Esophagus muscularis mucosa (tissue), 4 donors: ENCODE data around the gene RPS17. TPM values are rescaled to one million over a fixed set of nuclear protein-coding genes. Genes with fewer than 3 reads are reported as not detected.

ENCODE experiments used
- DNase-seq: peaks from one replicate; pipeline ENCODE4 v3.0.0-alpha.2; 2017; ENCODE audit errors: extremely low spot score
- H3K27ac ChIP-seq, 4 donors: fragments of 200-600 bp; sonication (generic); replicated peaks in 1 of 4; 1 replicate in 3 of 4; 2 replicates in 1 of 4; pipeline ENCODE4 v1.5.1; 2016 to 2019; ENCODE audit warnings: mild to moderate bottlenecking in 1 of 4
- H3K27me3 ChIP-seq, 4 donors: fragments of 200-600 bp; sonication (generic); one replicate each; pipeline versions ENCODE4 v1.5.1 to v1.6.0; 2016 to 2019
- H3K36me3 ChIP-seq, 4 donors: fragments of 200-600 bp; sonication (generic); one replicate each; pipeline ENCODE4 v1.5.1; 2016 to 2019
- H3K4me1 ChIP-seq, 4 donors: fragments of 200-600 bp; sonication (generic); one replicate each; pipeline ENCODE4 v1.5.1; 2016 to 2019
- H3K4me3 ChIP-seq, 4 donors: fragments of 200-600 bp; sonication (generic); 1 replicate in 2 of 4; 2 replicates in 2 of 4; pipeline ENCODE4 v1.5.1; 2016 to 2019; ENCODE audit warnings: mild to moderate bottlenecking in 4 of 4, moderate library complexity in 1 of 4
- H3K9me3 ChIP-seq, 4 donors: fragments of 200-600 bp; sonication (generic); 1 replicate in 3 of 4; 2 replicates in 1 of 4; pipeline ENCODE4 v1.5.1; 2016 to 2019
- CTCF ChIP-seq, 3 experiments: fragments of 200-600 bp in 2 of 3; fragments of 450-650 bp in 1 of 3; sonication (generic) in 2 of 3; IDR thresholded peaks; one replicate each; pipeline ENCODE4 v1.5.1; 2017 to 2019; ENCODE audit warnings: antibody characterized with exemption in 3 of 3, mild to moderate bottlenecking in 2 of 3, moderate library complexity in 1 of 3
- EP300 ChIP-seq: sonication (generic); formaldehyde crosslinking; IDR thresholded peaks from one replicate; pipeline ENCODE4 v1.6.1; 2017; ENCODE audit warnings: antibody characterized with exemption
- POLR2A ChIP-seq: fragments of 450-650 bp; IDR thresholded peaks from one replicate; pipeline ENCODE4 v1.6.1; 2017; ENCODE audit warnings: antibody characterized with exemption, moderate library complexity, mild to moderate bottlenecking, low read depth
- POLR2AphosphoS5 ChIP-seq, 2 donors: sonication (generic); formaldehyde crosslinking; IDR thresholded peaks; one replicate each; pipeline ENCODE4 v1.6.1; 2017; ENCODE audit warnings: antibody characterized with exemption in 2 of 2
- WGBS: methylation state at CpG from one replicate; pipeline ENCODE4 v1.1.5; 2018; 5-methylcytosine and 5-hydroxymethylcytosine counted together
- intact Hi-C: fragments of 100-400 bp; cut with DNase I; formaldehyde crosslinking; loops from one replicate; pipeline ENCODE4 v1.15.1; 2023
- total RNA-seq, 4 donors: library from RNA; depleted of rRNA; stranded (reverse); fragments of >200 nt; gene quantifications; one replicate each; pipeline versions ENCODE4 v1.1.0 to v1.2.1, GENCODE V29; 2016

Gene RPS17
- total RNA-seq, 4 donors from 2014 or later: 1,410 to 2,934 (median 1,998) TPM

DNA sequence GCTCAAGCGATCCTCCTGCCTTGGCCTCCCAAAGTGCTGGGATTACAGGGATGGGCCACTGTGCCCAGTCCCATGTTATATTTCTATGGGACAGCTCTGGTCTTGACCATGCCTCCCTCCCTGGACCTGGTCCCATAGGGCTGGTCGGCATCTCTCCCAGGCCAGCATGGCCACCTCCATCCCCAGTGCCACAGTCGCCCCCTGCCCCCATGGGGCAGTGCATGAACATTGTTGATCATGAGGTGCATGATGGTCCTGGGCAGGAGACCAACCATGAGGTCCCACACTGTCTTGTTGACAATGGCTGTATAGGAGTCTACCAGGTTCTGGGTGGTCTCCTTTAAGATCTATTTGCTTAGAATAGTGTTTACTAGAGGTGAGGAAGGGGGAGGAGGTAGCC is 6.5 kb downstream of the RPS17 start:
- H3K27me3 ChIP-seq: no peaks in the 10 kb centered on the region
- H3K36me3 ChIP-seq: peaks cover 37 to 66% (median 56%) of the 10 kb centered on the region in 4 donors
- intact Hi-C loops: no loop called here
- H3K9me3 ChIP-seq: no peaks in the 10 kb centered on the region
- H3K4me1 ChIP-seq: peaks cover 22 to 31% (median 26%) of the 10 kb centered on the region in 4 donors
- DNase-seq: no peak
- 100% methylated on average over 3 of the region's 3 CpGs for WGBS
- TF ChIP-seq POLR2A (no peak), POLR2AphosphoS5 (IDR thresholded peaks at IDR 0.05) (no peak), CTCF (IDR thresholded peaks at IDR 0.05) (no peak), EP300 (no peak)
- H3K4me3 ChIP-seq: no peak overlapping the region
- H3K27ac ChIP-seq: no peak overlapping the region

- H3K9me3 ChIP-seq: no peaks in the 10 kb centered on the region
- WGBS: 93% methylated on average over 11 of the region's 15 CpGs
- H3K27me3 ChIP-seq: no peaks in the 10 kb centered on the region
- DNase-seq: no peak
- no peak overlapping the region for H3K27ac ChIP-seq
- H3K36me3 ChIP-seq: peaks cover 30 to 59% (median 49%) of the 10 kb centered on the region in 4 donors
- TF ChIP-seq POLR2AphosphoS5 (IDR thresholded peaks at IDR 0.05): no peak
- no peak for TF ChIP-seq POLR2A
- no peak for TF ChIP-seq EP300
- no peak for TF ChIP-seq CTCF (IDR thresholded peaks at IDR 0.05)
- peaks cover 14 to 23% (median 18%) of the 10 kb centered on the region in 4 donors for H3K4me1 ChIP-seq
- no peak overlapping the region for H3K4me3 ChIP-seq
- intact Hi-C loops: no loop called here
Measured at GRCh38 chr15:82532991-82533481, 7.2 kb downstream of the RPS17 start.

DNA sequence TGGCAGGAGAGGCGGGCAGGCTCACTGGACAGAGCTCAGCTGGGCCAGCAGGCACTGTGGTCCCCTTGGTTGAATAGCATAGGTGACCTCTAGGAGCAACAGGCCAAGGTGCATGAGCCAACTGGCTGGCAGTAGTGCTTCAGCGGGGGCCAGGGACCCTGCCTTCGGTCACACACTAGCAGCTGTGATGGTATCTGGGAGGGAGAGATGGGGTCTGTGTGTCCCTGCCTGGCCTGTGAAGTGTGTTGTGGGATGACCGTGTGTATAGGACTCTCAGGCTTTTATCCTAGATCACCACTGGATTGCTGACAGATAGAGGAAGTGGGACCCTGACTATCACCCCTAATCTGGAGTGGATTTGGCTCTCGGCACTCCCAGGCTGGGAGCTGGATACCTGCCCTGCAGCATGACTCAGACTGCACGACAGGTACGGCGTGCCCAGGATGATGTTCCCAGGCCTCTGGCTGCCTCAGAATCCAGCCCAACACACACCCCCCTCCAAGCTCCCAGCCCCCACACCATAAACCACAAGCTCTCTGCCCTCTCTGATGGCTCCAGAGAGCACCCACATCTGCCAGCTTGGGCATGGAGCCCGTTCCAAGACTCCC is 7.8 kb downstream of the RPS17 start:
- 90% methylated on average over 2 of the region's 9 CpGs for WGBS
- Histone ChIP-seq H3K9me3 (no peaks in the 10 kb centered on the region), H3K4me3 (no peak overlapping the region), H3K4me1 (peaks cover 9 to 18% (median 12%) of the 10 kb centered on the region in 4 donors), H3K27ac (no peak overlapping the region), H3K27me3 (no peaks in the 10 kb centered on the region), H3K36me3 (peaks cover 24 to 53% (median 43%) of the 10 kb centered on the region in 4 donors)
- no peak for DNase-seq
- intact Hi-C loops: no loop called here
- no peak for TF ChIP-seq POLR2A
- TF ChIP-seq EP300: no peak
- TF ChIP-seq POLR2AphosphoS5 (IDR thresholded peaks at IDR 0.05): no peak
- no peak for TF ChIP-seq CTCF (IDR thresholded peaks at IDR 0.05)

DNA sequence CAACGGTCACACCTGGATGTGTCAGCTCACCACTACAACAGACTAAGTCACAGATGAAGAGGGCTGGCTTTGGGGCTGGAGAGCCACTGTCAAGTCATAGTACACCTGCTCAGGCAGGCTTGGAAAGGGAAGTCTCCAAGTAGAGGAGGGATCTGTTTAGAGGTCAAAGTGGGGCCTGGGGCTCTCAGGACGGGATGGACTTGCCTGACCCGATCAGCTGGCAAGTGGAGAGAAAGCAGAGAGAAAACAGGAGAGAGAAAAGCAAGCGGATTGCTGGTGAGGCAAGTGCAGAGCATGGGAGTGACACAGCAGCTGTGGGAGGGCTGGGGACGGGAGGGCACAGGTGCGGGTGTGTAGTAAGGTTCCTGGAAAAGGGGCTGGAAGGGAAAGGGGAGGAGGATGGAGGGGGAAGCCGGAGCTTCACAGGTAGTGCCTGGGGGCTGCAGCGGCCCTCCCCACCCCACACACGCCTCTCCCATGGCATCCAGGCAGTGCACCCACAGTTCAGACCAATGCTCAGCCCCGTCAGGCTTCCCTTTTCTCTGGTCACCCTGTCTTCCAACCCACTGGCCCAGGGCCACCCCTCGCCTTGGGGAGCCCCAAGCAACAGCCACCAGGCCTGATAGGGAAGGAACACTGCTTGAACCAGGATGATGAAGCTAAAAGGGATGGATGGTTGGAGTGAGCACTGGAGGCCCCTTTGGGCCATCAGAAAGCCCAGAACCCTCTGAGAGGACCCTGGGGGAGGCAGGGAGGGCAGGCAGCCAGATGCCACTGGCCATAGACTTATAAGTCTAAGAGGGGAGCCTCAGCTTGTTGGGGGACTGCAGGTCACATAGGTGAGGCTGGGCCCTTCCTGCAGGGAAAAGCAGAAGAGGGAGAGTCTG is 8.5 kb downstream of the RPS17 start:
- no peak overlapping the region for H3K4me3 ChIP-seq
- no peak overlapping the region for H3K27ac ChIP-seq
- TF ChIP-seq POLR2AphosphoS5 (IDR thresholded peaks at IDR 0.05) (no peak), POLR2A (no peak), CTCF (IDR thresholded peaks at IDR 0.05) (no peak), EP300 (no peak)
- peaks cover 17 to 46% (median 36%) of the 10 kb centered on the region in 4 donors for H3K36me3 ChIP-seq
- peaks cover 7 to 11% (median 8%) of the 10 kb centered on the region in 4 donors for H3K4me1 ChIP-seq
- 87% methylated on average over 11 of the region's 11 CpGs for WGBS
- H3K9me3 ChIP-seq: no peaks in the 10 kb centered on the region
- intact Hi-C loops: no loop called here
- H3K27me3 ChIP-seq: no peaks in the 10 kb centered on the region
- no peak for DNase-seq
